Parathyroid adenoma (tissue), 2 donors: ENCODE data around the gene DSCAM.

ENCODE experiments used
- H2AFZ ChIP-seq: fragments of 300-600 bp; sonication (generic); one replicate; pipeline ENCODE4 v1.7.0; 2017; ENCODE audit warnings: antibody characterized with exemption, mild to moderate bottlenecking
- H3K27ac ChIP-seq: fragments of 300-600 bp; sonication (generic); one replicate; pipeline ENCODE4 v1.7.0; 2017
- H3K27me3 ChIP-seq: fragments of 300-600 bp; sonication (generic); one replicate; pipeline ENCODE4 v1.7.0; 2017; ENCODE audit warnings: low read length; ENCODE audit not compliant: control insufficient read depth, insufficient read depth
- H3K36me3 ChIP-seq: fragments of 300-600 bp; sonication (generic); one replicate; pipeline ENCODE4 v1.7.0; 2017; ENCODE audit warnings: low read length; ENCODE audit not compliant: control insufficient read depth, insufficient read depth
- H3K4me1 ChIP-seq: fragments of 300-600 bp; sonication (generic); one replicate; pipeline ENCODE4 v1.7.0; 2017; ENCODE audit warnings: control low read depth
- H3K4me2 ChIP-seq: fragments of 300-600 bp; sonication (generic); one replicate; pipeline ENCODE4 v1.7.0; 2017; ENCODE audit warnings: low read length
- H3K4me3 ChIP-seq: fragments of 300-600 bp; sonication (generic); one replicate; pipeline ENCODE4 v1.7.0; 2017; ENCODE audit warnings: low read depth, low read length
- H3K79me2 ChIP-seq: fragments of 300-600 bp; sonication (generic); one replicate; pipeline ENCODE4 v1.7.0; 2017; ENCODE audit warnings: control low read depth
- H3K9ac ChIP-seq: fragments of 300-600 bp; sonication (generic); one replicate; pipeline ENCODE4 v1.7.0; 2017; ENCODE audit warnings: mild to moderate bottlenecking
- H3K9me3 ChIP-seq: fragments of 300-600 bp; sonication (generic); one replicate; pipeline ENCODE4 v1.7.0; 2017; ENCODE audit warnings: low read length; ENCODE audit not compliant: control insufficient read depth
- CTCF ChIP-seq: fragments of 300-600 bp; sonication (generic); IDR thresholded peaks from one replicate; pipeline ENCODE4 v1.7.0; 2017; ENCODE audit warnings: antibody characterized with exemption, mild to moderate bottlenecking
- donor health status: primary hyperparathyroidism.

Gene DSCAM

GRCh38 chr21:40800126-40800525, 46.8 kb downstream of the DSCAM start:
- no peaks in the 10 kb centered on the region for H3K4me1 ChIP-seq
- no peak overlapping the region for H3K4me3 ChIP-seq
- H3K36me3 ChIP-seq: no peaks in the 10 kb centered on the region
- no peak overlapping the region for H2AFZ ChIP-seq
- H3K9me3 ChIP-seq: no peaks in the 10 kb centered on the region
- no peaks in the 10 kb centered on the region for H3K27me3 ChIP-seq
- TF ChIP-seq CTCF: no peak
- H3K4me2 ChIP-seq: no peak overlapping the region
- H3K79me2 ChIP-seq: no peaks in the 10 kb centered on the region
- H3K27ac ChIP-seq: no peak overlapping the region
- H3K9ac ChIP-seq: no peak overlapping the region

- Histone ChIP-seq H2AFZ (no peak overlapping the region), H3K27me3 (no peaks in the 10 kb centered on the region), H3K27ac (no peak overlapping the region), H3K4me3 (no peak overlapping the region), H3K9me3 (no peaks in the 10 kb centered on the region), H3K4me2 (no peak overlapping the region), H3K36me3 (no peaks in the 10 kb centered on the region), H3K9ac (no peak overlapping the region), H3K4me1 (no peaks in the 10 kb centered on the region), H3K79me2 (no peaks in the 10 kb centered on the region)
- no peak for TF ChIP-seq CTCF
These were observed 49.1 kb downstream of the DSCAM start for GRCh38 chr21:40797891-40798290.

- no peaks in the 10 kb centered on the region for H3K27me3 ChIP-seq
These were observed 49.5 kb downstream of the DSCAM start for GRCh38 chr21:40797410-40797809.

GRCh38 chr21:40796464-40796863, 50.5 kb downstream of the DSCAM start:
- H3K79me2 ChIP-seq: no peaks in the 10 kb centered on the region
- H3K4me1 ChIP-seq: no peaks in the 10 kb centered on the region
- TF ChIP-seq CTCF: no peak
- H3K36me3 ChIP-seq: no peaks in the 10 kb centered on the region
- H3K27me3 ChIP-seq: no peaks in the 10 kb centered on the region
- H3K27ac ChIP-seq: no peak overlapping the region
- no peak overlapping the region for H3K9ac ChIP-seq
- H3K4me3 ChIP-seq: no peak overlapping the region
- no peak overlapping the region for H2AFZ ChIP-seq
- no peak overlapping the region for H3K4me2 ChIP-seq
- no peaks in the 10 kb centered on the region for H3K9me3 ChIP-seq

More at GRCh38 chr21:40797410-40797809, 49.5 kb downstream of the DSCAM start:
- TF ChIP-seq CTCF: no peak
- Histone ChIP-seq H3K36me3 (no peaks in the 10 kb centered on the region), H3K9ac (no peak overlapping the region), H3K4me3 (no peak overlapping the region), H3K9me3 (no peaks in the 10 kb centered on the region), H3K27ac (no peak overlapping the region), H3K4me2 (no peak overlapping the region), H2AFZ (no peak overlapping the region), H3K79me2 (no peaks in the 10 kb centered on the region), H3K4me1 (no peaks in the 10 kb centered on the region)

- Histone ChIP-seq H3K36me3 (no peaks in the 10 kb centered on the region), H3K4me3 (no peak overlapping the region), H2AFZ (no peak overlapping the region), H3K27me3 (no peaks in the 10 kb centered on the region), H3K9ac (no peak overlapping the region), H3K79me2 (no peaks in the 10 kb centered on the region), H3K4me2 (no peak overlapping the region), H3K27ac (no peak overlapping the region), H3K9me3 (no peaks in the 10 kb centered on the region), H3K4me1 (no peaks in the 10 kb centered on the region)
- no peak for TF ChIP-seq CTCF
These were observed 51.6 kb downstream of the DSCAM start for GRCh38 chr21:40795313-40795712.
